ENCODE results near the gene ESRRA. TPM values are rescaled to one million over a fixed set of nuclear protein-coding genes. Genes with fewer than 3 reads are reported as not detected.

Gene ESRRA
- total and polyA plus RNA-seq, 9 of the 15 experiments (the other 6 are each of a cell fraction or from before 2014, with no cell fraction given), result 0.27 to 89.7 (median 23.7) TPM

- Histone ChIP-seq H3K4me2 (ENCODE audit: insufficient read depth, low read length) (no peak overlapping the region), H3K27ac (ENCODE audit: extremely low read depth, low read depth, low read length) (no peak overlapping the region), H2AFZ (ENCODE audit: low read depth, low read length) (no peak overlapping the region), H3K9me3 (replicated peaks; ENCODE audit: control insufficient read depth, insufficient read depth, low read depth, low read length) (no peaks in the 10 kb centered on the region), H3K4me3 (no peak overlapping the region), H3K79me2 (ENCODE audit: control insufficient read depth, insufficient read depth, low read length) (peaks cover 27% of the 10 kb centered on the region), H4K20me1 (replicated peaks; ENCODE audit: control insufficient read depth, insufficient read depth, low read length) (peaks cover 11% of the 10 kb centered on the region), H3K9ac (ENCODE audit: insufficient read depth in 1 of 2, low read depth in 2 of 2, low read length in 2 of 2) (peak overlapping the region in 1 of 2 experiments; percentile 76; a peak in 2 of 4 replicates), H3K27me3 (ENCODE audit: control insufficient read depth in 2 of 2, insufficient read depth in 2 of 2, low read length in 2 of 2) (no peaks in the 10 kb centered on the region), H3K4me1 (replicated peaks in 1 of 2; ENCODE audit: control insufficient read depth in 2 of 2, insufficient read depth in 2 of 2, low read length in 2 of 2) (peaks cover 6 to 60% of the 10 kb centered on the region in 2 experiments; a peak in 4 of 5 replicates), H3K36me3 (ENCODE audit: control insufficient read depth, insufficient read depth, low read length) (peaks cover 75% of the 10 kb centered on the region), H3K9me1 (ENCODE audit: control insufficient read depth, insufficient read depth, low read length) (no peaks in the 10 kb centered on the region)
- WGBS (ENCODE audit: insufficient coverage, low coverage, missing lambda C conversion rate), result 95% methylated on average over 13 of the region's 15 CpGs
- POLR2A ChIA-PET, result interaction anchor here (0.9 to 4.4 kb wide), 2 partner anchors 8 to 13 kb away, joined by 4 to 43 read pairs; no protein-coding TSS in a partner anchor
- intact Hi-C loops (cut with micrococcal nuclease) (no loop called here), in situ Hi-C loops (cut with MboI) (no loop called here)
- FAIRE-seq (no peak), DNase-seq (ENCODE audit: extremely low read depth in 1 of 4, low spot score in 3 of 4) (no peak), ATAC-seq (no peak)
- no TSS peak for BruUV-seq (replicated peaks)
- CTCF ChIA-PET (ENCODE audit: low intra/inter-chr PET ratio), result no interaction called here
- no peak for TF ChIP-seq ATF6 (CRISPR knock-in tag; IDR thresholded peaks at IDR 0.05)
- TF ChIP-seq ESRRB (CRISPR knock-in tag; IDR thresholded peaks at IDR 0.05; ENCODE audit: borderline replicate concordance), result no peak
- peak; percentile 18; the same call in 1 of the 2 replicates for TF ChIP-seq RBFOX2 (IDR thresholded peaks at IDR 0.05; ENCODE audit: low read depth, low read length)
Observed at GRCh38 chr11:64256300-64256699, 49.0 kb upstream of the ESRRA start.
